ENCODE data around the gene CABP2.

GRCh38 chr11:67489203-67489884 lies 33.9 kb downstream of the CABP2 start:
- TF ChIP-seq POLR2A (IDR thresholded peaks at IDR 0.05; ENCODE audit: low read depth), result no peak
- TF ChIP-seq CTCF (IDR thresholded peaks at IDR 0.05), result no peak
